ENCODE data around the gene SMAD6.
"Not testable (repeated sequence)": the region's sequence is repeated elsewhere in the genome, so short reads cannot be mapped to it uniquely, and the experiment has no call there.

The SMAD6 gene

GRCh38 chr15:66743703-66744536, 41.9 kb downstream of the SMAD6 start:
- DNase-seq: no peak

GRCh38 chr15:66744610-66745279, 42.7 kb downstream of the SMAD6 start:
- no peak for DNase-seq

GRCh38 chr15:66745530-66746230, 43.6 kb downstream of the SMAD6 start:
- DNase-seq: no peak

GRCh38 chr15:66746231-66746605, 44.2 kb downstream of the SMAD6 start:
- DNase-seq: no peak

DNA sequence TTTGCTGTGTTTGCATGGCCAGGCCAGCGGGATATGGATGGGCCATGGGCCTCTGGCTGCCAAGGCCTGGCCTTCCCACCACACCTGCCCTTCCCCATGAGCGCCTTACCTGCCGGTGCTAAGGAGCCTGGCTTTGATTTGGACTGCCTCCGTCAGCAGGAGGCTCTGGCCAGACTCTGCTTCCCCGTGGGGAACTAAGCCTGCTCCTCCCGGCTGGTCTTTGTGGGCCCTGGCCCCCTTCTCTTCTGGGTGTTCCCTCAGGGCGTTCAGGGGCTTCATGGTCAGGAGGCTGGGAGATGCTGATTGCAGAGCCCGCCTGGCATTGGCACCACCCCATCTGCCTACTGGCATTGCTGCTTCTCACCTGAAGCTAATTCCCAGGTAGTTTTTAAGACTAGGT, 45.2 kb downstream of the SMAD6 start:
- no peak for DNase-seq

GRCh38 chr15:66747886-66748707, 46.1 kb downstream of the SMAD6 start:
- DNase-seq: no peak

DNA sequence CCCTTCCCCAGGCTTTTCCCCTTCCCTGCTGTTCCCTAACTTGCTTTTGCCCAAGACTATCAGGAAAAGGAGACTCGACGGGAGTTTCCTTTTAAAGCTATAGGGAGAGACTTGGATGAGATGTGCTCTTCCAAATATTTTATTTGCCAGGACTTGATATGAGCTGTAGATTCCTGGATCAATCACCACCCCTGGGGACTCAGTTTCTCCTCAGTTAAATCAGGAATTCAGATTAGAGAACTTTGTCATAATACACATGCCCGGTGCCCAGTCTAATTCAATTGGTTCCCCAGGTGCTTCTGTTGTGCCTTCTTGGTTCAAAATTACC, 46.6 kb downstream of the SMAD6 start:
- no peak for DNase-seq

DNA sequence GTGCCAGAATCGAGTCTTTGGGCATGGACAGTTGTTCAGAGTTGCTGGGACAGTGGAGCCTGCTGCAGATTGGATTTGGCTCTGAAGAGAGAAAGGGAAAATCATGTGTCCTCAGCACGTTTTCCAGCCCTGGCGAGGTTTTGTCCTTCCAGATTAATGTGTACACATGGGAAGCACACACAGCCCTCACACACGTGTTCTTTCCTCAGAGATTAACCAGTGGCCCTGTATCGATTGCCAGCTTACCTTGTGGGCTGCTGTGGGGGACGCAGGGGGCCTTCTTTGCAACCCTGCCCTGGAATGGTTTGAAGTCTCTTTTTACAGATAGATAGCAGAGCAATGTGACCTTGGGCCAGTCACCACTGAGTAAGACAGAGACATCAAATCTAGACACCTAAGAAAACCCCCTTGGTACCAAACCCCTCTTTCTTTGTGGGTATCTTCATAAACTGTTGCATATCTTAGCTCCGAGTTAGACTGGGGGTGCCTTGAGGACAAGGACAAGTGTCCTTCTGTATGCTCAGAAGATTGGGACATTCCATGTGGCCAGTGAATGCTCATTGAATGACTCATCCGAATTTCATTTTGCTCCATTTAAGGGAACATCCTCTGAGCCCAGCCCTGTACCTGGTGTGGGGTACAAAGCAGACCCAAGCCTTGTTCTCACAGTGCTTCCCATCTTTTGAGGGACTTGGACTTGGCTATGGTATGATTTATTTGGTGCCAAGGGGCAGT, 48.0 kb downstream of the SMAD6 start:
- no peak for DNase-seq

DNA sequence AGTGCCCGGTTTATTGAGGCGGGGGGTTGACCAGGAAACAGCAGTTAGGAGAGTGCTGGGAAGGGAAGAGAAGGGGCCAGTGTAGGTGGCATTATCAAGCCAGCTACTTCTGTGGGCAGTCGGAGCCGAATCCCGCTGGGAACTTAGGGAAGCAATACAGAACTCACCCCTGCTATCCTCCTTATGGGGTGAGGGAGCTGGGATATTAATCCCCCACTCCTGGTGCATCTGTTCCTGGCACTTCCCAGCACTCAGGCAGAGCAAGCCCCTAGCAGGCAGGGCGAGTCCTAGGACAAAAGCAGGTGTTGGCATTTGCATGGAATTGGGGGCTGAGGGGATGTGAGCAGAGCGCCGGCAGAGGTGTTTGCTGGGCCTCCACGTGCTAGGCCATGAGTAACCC, 48.6 kb downstream of the SMAD6 start:
- no peak for DNase-seq

DNA sequence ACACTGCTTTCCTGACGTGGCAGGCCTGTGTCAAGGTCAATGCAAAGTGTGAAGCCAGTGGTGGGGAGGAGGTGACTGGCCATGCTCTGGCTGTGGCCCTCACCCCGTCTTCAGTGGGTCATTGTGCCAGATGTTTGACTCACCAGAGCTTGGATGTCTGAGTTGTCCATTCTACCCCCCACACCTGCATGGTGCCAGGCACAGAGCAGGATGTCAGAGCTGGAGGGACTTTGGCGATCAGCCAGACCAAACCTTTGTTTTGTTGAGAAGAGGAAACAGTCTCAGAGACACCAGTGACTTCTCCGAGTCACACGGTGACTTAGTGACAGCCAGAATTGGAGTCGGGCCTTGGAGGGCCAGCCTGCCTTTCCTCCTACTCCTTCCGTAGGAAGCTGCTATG, 49.5 kb downstream of the SMAD6 start:
- DNase-seq: no peak

DNA sequence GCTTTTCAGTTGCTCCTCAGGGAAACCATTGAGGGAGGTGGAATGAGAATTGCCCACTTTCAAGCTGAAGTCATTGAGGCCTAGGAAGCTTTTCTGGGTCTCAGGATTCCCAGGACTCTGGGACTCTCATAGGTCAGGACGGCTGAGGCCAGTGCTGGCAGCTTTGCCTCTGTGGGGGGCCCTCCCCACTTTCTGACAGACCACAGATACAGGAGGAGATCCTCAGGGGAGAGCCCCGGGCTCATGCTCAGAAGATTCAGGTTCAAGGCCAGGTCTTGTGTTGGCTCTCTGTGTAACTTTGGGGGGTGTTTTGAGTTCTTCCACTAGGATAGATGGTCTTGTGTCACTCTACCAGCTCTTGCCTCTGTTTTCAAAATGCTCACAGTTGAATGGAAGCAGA, 50.0 kb downstream of the SMAD6 start:
- no peak for DNase-seq

DNA sequence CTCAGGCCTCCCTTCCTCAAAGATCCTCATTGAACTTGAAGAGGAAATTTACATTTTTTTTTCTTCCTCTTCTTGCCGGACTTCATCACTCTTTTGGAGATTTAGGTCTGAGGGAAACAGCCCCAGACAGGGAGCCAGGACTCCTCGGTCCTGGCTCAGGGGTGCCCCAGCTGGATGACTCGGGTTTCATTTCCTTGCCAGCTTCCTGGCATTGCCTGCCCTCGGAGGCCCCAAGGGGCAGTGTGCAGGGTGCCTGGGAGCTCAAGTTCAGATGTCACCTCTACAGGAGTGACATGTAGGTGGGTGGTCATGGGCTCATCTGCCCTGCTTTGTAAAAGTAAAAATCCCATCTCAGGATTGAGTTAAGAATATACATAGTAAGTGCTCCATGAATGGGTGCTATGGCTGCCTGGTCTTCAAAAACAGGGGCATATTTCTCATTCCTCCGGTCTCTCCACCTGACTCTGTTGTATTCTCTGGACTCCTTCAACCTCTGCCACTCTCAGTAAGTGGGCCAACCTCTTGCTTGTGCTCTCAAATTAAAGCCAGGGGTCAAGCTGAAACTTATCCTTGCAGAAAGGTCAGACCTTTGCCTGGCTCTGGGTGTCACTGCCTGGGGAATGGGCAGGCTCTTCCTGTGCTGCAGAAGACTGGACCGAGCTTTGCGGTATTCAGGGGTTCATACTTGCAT, 51.8 kb downstream of the SMAD6 start:
- DNase-seq: no peak

- no peak for DNase-seq
Observed at GRCh38 chr15:66754789-66755188, 52.8 kb downstream of the SMAD6 start.

DNA sequence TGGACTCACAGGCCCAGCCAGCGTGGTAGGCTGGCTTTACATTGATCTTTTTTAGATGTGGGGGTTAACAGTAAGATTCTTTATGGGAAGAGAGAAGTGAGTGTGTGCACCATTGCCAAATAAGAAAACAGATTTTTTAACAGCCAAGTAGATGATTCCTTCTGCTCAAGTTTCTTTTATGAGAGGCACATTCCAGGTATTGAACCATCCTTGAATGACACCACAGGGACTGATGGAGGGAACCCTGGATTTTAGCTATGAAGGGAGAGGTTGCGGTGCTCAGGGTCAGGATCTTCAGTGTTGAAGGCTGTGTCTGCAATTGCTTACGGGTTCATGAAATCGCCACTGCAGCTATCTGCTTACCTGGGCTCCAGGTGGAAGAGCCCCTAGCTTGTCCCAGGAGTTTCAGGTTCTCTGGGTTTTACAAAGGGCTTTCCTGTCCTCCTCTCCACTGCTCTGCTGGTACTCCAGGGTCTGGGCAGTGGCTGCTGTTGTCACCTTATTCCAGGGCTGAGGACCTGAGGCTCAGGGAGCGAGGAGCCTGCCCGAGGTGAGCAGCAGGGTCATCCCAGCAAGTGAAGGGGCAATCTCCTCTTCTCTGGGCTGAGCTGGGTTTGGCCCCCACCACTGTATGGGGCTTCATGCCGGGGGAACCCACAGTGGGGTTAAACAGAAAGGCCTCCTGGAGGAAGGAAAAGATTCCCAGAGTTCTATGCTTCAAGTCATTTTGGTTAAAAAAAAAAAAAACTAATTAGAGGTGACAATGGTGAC, 53.4 kb downstream of the SMAD6 start:
- DNase-seq: no peak

DNA sequence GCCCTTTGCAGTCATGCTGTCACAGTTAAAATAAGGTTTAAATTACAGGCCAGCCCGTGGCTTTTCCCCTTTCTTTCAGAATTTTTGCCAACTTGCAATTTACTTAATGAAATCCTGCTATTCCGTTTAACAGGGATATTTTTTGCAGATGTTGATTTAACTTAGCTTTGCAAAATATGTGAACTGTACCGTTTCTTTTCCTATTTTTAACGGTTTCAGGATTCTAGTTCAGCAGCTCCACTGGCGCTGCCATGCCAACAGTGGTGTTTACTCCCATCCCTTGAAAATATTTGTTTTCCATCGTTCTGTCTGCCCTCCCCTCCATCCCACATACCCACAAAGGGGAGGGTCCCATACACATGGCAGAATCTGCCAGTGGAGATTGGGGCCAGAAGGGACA, 54.3 kb downstream of the SMAD6 start:
- DNase-seq: no peak

GRCh38 chr15:66757030-66757429, 55.0 kb downstream of the SMAD6 start:
- no peak for DNase-seq

DNA sequence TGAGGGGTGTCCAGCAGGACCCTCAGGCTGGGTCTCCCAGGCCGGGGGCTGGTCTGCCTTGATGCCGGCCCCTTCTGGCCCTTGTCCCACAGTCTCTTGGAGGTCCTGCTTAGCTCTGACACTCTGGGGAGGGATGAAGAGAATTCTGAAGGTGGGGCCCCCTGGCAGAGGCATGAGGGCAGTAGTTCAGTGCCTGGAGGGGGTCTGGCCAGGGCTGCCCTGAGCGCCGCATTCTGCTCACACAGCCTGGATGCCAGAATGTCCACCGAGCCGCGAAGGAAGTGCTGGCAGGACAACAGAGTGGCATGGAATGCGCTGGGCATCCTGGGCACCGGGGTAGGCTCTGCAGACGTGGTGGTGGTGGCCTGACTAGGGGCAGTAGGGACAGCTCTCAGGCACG, 55.5 kb downstream of the SMAD6 start:
- DNase-seq: no peak

GRCh38 chr15:66758217-66758616, 56.2 kb downstream of the SMAD6 start:
- not testable (repeated sequence) for DNase-seq

DNA sequence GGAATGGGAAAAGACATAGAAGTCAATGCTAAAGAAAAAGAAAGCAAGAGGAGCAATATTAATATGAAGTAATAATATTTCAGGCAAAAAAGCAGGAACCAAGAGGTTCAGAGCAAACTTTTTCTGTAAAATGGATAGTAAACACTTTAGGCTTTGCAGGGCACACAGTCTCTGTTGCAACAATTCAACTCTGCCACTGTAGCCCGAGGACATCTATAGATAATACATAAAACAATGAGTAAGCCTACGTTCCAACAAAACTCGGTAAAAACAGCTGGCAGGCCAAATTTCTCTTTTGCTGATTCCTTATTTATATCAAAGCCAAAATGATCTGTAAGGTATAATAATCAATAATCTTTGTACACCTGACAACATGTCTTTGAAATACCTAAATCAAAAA, 56.8 kb downstream of the SMAD6 start:
- no peak for DNase-seq

GRCh38 chr15:66760097-66760967, 58.3 kb downstream of the SMAD6 start:
- DNase-seq: no peak

All from NCI-H82 (cell line).